22Rv1 (cell line): ENCODE results near the gene ASB5.

Experiments
- CTCF ChIP-seq: fragments of 450-650 bp; IDR thresholded peaks from 2 replicates; pipeline ENCODE4 v1.5.1; 2017; ENCODE audit warnings: mild to moderate bottlenecking
- ZFX ChIP-seq: fragments of 450-650 bp; IDR thresholded peaks from 2 replicates; pipeline ENCODE4 v1.6.1; 2017; ENCODE audit warnings: antibody characterized with exemption, borderline replicate concordance

- no peak for TF ChIP-seq CTCF
- TF ChIP-seq ZFX = no peak
Measured at GRCh38 chr4:176241703-176242102, 27.3 kb downstream of the ASB5 start.
